WTC11 (cell line): ENCODE results near the gene ANKRD27. TPM values are rescaled to one million over a fixed set of nuclear protein-coding genes. Genes with fewer than 3 reads are reported as not detected.

Source experiments
- FOXP4 ChIP-seq: sonication (generic); formaldehyde crosslinking; IDR thresholded peaks from 2 replicates; pipeline ENCODE4 v1.8.0; 2022; ENCODE audit warnings: mild to moderate bottlenecking, missing genetic modification reagents
- GABPB1 ChIP-seq: sonication (generic); formaldehyde crosslinking; IDR thresholded peaks from 2 replicates; pipeline ENCODE4 v1.8.1; 2023; ENCODE audit warnings: mild to moderate bottlenecking, missing genetic modification reagents
- NFE2L1 ChIP-seq: sonication (generic); formaldehyde crosslinking; IDR thresholded peaks from 2 replicates; pipeline ENCODE4 v1.8.1; 2023; ENCODE audit warnings: missing genetic modification reagents
- total RNA-seq: library from RNA; stranded (reverse); gene quantifications from 3 replicates; pipeline ENCODE4 v1.2.3, GENCODE V29; 2021

ANKRD27 gene
- total RNA-seq, 1 experiment from 2014 or later: 48.6 TPM

- TF ChIP-seq FOXP4 (CRISPR knock-in tag) (no peak), NFE2L1 (no peak), GABPB1 (CRISPR knock-in tag) (no peak)
- TF ChIP-seq, all 79 proteins: peak for 0
These were observed 124.3 kb downstream of the ANKRD27 start (continued) for GRCh38 chr19:32550666-32551065.

Other genes starting within 250 kb of the ANKRD27 start
- gene PDCD5, start 94.0 kb downstream of the ANKRD27 start, total RNA-seq: 89.5 to 98.3 TPM (median 93.9 TPM) in 3 replicates
- 0.24 to 0.41 TPM (median 0.37 TPM) in 3 replicates for gene RGS9BP, start 668 bp upstream of the ANKRD27 start, total RNA-seq
- gene NUDT19, start 16.6 kb upstream of the ANKRD27 start, total RNA-seq: 2.4 to 3.0 TPM (median 2.7 TPM) in 3 replicates
- gene TDRD12, start 44.6 kb upstream of the ANKRD27 start, total RNA-seq: 1.3 to 1.8 TPM (median 1.6 TPM) in 3 replicates
- 0.11 to 0.27 TPM (median 0.16 TPM) in 3 replicates for gene SLC7A9, start 194.6 kb upstream of the ANKRD27 start, total RNA-seq